Adrenal gland (tissue), 5 donors: ENCODE data around the gene CPO.

ENCODE experiments used
- CTCF ChIP-seq, 6 experiments: fragments of 450-650 bp in 4 of 6; fragments of 200-600 bp in 2 of 6; sonication (generic) in 1 of 6; IDR thresholded peaks; 1 replicate in 5 of 6; 2 replicates in 1 of 6; pipeline versions ENCODE4 v1.5.1 to v1.8.0; 2016 to 2021; ENCODE audit warnings: antibody characterized with exemption in 6 of 6, mild to moderate bottlenecking in 2 of 6, moderate library complexity in 1 of 6
- POLR2A ChIP-seq, 2 donors: fragments of 450-650 bp; IDR thresholded peaks; one replicate each; pipeline ENCODE4 v1.6.1; 2017; ENCODE audit warnings: antibody characterized with exemption in 2 of 2, mild to moderate bottlenecking in 2 of 2, moderate library complexity in 1 of 2
- donor health status: DM: no; HTN: no; CAD: no.

- TF ChIP-seq CTCF (IDR thresholded peaks at IDR 0.05) (no peak), POLR2A (IDR thresholded peaks at IDR 0.05) (no peak)
Observed at GRCh38 chr2:206920310-206920709, 19.0 kb upstream of the CPO start.
